IgD-negative memory B cell (primary cell): ENCODE data around the gene PVR. TPM values are rescaled to one million over a fixed set of nuclear protein-coding genes. Genes with fewer than 3 reads are reported as not detected.
"Not testable (repeated sequence)": the region's sequence is repeated elsewhere in the genome, so short reads cannot be mapped to it uniquely, and the experiment has no call there.

ENCODE experiments used
- H3K27ac Mint-ChIP-seq, 3 donors: one replicate each; pipeline ENCODE4 v1.8.0; 2020 to 2022; ENCODE audit warnings: mild to moderate bottlenecking in 3 of 3, mixed read lengths in 3 of 3, moderate library complexity in 1 of 3
- H3K27me3 Mint-ChIP-seq: one replicate; pipeline ENCODE4 v1.8.0; 2021; ENCODE audit warnings: mixed read lengths
- H3K36me3 Mint-ChIP-seq: one replicate; pipeline ENCODE4 v1.8.0; 2020; ENCODE audit warnings: mild to moderate bottlenecking, mixed read lengths
- H3K4me1 Mint-ChIP-seq, 3 donors: one replicate each; pipeline ENCODE4 v1.8.0; 2020 to 2022; ENCODE audit warnings: mixed read lengths in 3 of 3, mild to moderate bottlenecking in 1 of 3
- H3K4me3 Mint-ChIP-seq, 4 donors: one replicate each; pipeline ENCODE4 v1.8.0; 2020 to 2022; ENCODE audit warnings: mild to moderate bottlenecking in 4 of 4, mixed read lengths in 4 of 4, moderate library complexity in 3 of 4
- H3K9me3 Mint-ChIP-seq, 3 donors: one replicate each; pipeline ENCODE4 v1.8.0; 2020 to 2021; ENCODE audit warnings: mixed read lengths in 3 of 3, mild to moderate bottlenecking in 1 of 3
- polyA plus RNA-seq: library from polyadenylated mRNA; unstranded; fragments of 300-500 nt; fragmentation: Illumina TruSeq; gene quantifications from one replicate; pipeline ENCODE4 v1.2.3, GENCODE V29; 2021

Gene PVR
- polyA plus RNA-seq, 1 donor from 2014 or later: not detected

DNA sequence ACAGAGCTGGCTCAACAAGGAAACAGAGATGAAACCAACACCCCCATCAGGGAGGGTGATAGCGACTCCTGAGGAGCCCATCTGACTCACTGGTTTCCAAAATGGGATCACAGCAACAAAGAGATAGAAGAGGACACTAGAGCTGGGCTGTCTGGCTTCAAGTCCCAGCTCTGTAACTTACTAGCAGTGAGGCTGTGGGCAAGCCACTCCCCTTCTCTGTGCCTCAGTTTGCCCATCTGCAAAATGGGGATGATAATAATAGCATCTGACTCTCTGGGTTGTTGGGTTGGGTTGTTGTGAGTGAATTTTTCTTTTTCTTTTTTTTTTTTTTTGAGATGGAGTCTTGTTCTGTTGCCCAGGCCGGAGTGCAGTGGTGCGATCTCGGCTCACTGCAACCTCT, 16.1 kb upstream of the PVR start:
- peaks cover 21% of the 10 kb centered on the region for H3K27me3 Mint-ChIP-seq
- H3K4me1 Mint-ChIP-seq: no peaks in the 10 kb centered on the region
- H3K4me3 Mint-ChIP-seq: no peak overlapping the region
- H3K36me3 Mint-ChIP-seq: no peaks in the 10 kb centered on the region
- no peak overlapping the region for H3K27ac Mint-ChIP-seq
- H3K9me3 Mint-ChIP-seq: peaks cover 1 to 7% (median 4%) of the 10 kb centered on the region in 3 donors

DNA sequence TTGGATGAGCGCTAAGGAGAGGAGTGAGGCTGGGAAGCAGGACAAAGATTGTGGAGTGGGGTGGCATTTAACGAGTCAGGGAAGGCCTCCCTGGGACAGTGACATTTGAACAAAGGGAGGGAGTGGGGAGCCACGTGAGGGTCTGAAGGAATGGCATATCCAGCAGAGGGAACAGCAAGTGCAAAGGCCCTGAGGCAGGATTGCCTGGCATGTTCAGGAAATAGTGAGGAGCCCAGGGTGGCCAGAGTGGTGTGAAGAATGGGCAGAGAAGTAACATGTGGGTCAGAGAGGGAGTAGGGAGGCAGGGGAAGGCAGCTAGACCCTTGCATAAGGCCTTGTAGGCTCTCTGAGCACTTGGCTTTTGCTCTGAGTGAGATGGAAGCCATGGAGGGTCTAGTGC, 14.9 kb upstream of the PVR start:
- Mint-ChIP-seq H3K9me3 (peaks cover 1 to 7% (median 4%) of the 10 kb centered on the region in 3 donors), H3K27ac (no peak overlapping the region), H3K4me3 (no peak overlapping the region), H3K4me1 (no peaks in the 10 kb centered on the region), H3K27me3 (peaks cover 17% of the 10 kb centered on the region), H3K36me3 (no peaks in the 10 kb centered on the region)

DNA sequence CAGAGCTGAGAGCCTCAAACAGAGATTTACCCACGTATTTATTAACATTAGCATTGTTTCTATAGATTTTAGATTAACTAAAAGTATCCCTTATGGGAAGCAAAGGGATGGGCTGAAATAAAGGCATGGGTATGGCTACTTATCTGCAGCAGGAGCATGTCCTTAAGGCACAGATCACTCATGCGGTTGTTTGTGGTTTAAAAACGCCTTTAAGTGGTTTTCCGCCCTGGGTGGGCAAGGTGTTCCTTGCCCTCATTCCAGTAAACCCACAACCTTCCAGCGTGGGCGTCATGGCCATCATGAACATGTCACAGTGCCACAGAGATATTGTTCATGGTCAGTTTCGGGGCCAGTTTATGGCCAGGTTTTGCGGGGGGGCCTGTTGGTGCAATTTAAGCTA, 12.1 kb upstream of the PVR start:
- not testable (repeated sequence) for H3K4me1 Mint-ChIP-seq, H3K4me3 Mint-ChIP-seq, H3K36me3 Mint-ChIP-seq, H3K27ac Mint-ChIP-seq
- Mint-ChIP-seq H3K9me3 (peaks cover 3 to 11% (median 7%) of the 10 kb centered on the region in 3 donors), H3K27me3 (peaks cover 20% of the 10 kb centered on the region)

DNA sequence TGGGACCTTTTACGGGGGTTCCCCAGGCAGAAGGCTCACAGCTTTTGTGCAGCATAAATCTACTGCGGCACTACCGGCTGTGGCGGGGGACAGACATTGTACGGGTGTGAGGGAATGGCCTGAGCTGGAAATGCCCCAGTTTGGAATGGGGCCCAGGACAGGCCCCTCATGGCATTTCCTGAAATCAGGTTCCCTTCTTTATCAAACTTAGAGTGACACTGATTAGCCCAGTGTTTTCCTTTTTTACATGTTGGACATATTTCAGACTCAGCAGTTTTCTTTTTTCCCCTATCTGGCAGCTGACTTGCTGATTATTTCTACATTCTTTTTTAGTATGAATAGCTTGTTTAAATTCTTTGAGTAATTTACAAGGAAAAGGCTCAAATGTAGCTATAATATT, 9.7 kb upstream of the PVR start:
- H3K27me3 Mint-ChIP-seq: peaks cover 12% of the 10 kb centered on the region
- H3K27ac Mint-ChIP-seq, H3K4me1 Mint-ChIP-seq: not testable (repeated sequence)

DNA sequence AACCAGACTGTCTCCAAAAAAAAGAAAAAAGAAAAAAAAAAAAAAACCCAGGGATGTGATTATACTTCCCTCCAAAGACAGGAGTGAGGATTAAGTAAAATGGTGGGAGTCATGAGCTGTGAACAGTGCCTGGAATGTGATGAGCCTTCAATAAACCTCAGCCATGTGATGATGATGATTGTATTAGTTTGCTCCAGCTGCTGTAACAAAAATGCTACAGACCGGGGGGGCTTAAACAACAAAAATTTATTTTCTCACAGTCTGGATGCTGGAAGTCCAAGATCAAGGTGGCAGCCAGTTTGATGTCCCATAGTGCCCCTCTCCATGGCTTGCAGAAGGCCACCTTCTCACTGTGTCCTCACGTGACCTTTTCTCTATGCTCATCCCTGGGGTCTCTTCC, 8.9 kb upstream of the PVR start:
- Mint-ChIP-seq H3K9me3 (peaks cover 2 to 7% (median 5%) of the 10 kb centered on the region in 3 donors), H3K27me3 (peaks cover 12% of the 10 kb centered on the region), H3K36me3 (no peaks in the 10 kb centered on the region), H3K4me1 (no peaks in the 10 kb centered on the region), H3K27ac (no peak overlapping the region), H3K4me3 (no peak overlapping the region)

More for the DNA sequence above, 9.7 kb upstream of the PVR start:
- H3K4me3 Mint-ChIP-seq, H3K9me3 Mint-ChIP-seq, H3K36me3 Mint-ChIP-seq: not testable (repeated sequence)

DNA sequence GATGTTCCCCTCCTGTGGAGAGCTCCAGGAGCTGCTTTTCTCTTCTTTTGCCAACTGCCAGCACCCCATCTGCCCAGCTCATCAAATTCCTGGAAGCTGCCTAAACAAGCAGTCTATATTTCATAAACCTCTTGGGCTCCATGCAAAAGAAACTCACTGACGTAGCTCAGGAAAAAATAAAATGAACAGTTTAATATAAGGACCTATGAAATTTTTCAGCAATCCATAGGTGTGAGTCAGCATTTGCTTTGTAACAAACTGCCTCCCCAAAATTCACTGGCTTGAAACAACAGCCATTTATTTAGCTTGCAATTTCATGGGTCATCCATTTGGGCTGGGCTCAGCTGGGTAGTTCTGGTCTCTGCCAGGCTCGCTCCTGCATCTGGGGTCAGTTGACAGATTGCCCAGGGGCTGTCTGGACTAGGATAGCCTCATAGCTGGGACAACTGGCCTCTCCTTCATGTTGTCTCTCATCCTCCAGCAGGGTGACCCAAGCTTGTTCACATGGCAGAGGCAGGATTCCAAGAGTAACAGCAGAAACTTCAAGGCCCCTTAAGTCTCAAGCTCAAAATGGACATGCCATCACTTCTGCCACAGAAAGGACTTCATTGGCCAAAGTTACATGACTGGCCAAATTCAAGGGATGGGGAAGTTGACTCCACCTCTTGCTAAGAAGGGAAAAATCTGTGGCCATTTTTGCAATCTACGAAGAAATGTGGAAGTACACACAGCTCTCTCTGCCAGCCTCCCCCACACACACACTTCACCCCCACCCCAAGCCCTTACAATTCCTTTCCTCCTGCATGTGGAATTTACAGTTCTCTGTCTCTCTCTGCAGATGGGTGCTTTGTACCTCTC, 7.9 kb upstream of the PVR start:
- Mint-ChIP-seq H3K9me3 (peaks cover 2 to 7% (median 4%) of the 10 kb centered on the region in 3 donors), H3K4me1 (no peaks in the 10 kb centered on the region), H3K4me3 (no peak overlapping the region), H3K27me3 (peaks cover 9% of the 10 kb centered on the region), H3K27ac (no peak overlapping the region), H3K36me3 (no peaks in the 10 kb centered on the region)

DNA sequence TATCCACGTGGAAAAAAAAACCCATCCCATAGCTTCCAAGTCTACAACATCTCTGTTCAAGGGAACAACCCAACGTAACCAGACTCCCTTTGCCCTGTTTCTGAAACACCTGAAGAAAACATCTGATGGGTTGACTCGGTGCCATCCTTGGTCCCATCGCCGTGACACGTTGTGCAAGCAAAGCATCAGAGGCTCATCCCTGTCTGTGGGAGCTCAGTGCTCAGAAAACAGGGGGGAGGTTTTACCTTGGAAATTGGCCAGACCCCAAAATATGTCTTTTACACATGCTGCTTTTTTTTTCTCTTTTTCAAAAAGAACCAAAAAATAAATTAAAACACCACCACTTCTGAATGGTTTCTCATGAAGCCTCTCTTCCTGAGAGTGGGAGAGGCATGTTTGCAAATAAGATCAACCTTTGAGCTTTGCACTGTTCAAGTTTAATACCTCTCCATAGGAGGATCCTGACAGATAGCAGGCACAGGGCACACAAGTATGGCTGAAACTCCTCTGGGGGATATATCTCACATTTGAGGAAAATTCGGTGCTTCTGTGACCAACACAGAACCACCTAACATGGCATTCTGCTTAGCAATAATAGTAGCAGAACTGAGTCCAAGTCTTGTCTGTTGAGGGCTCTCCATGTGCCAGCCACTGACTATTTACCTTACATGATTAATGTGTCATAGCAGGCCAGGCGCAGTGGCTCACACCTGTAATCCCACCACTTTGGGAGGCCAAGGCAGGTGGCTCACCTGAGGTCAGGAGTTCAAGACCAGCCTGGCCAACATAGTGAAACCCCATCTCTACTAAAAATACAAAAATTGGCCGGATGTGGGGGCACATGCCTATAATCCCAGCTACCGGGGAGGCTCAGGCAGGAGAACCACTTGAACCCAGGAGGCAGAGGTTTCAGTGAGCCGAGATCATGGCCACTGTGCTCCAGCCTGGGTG, 7.0 kb upstream of the PVR start:
- Mint-ChIP-seq H3K27me3 (peaks cover 7% of the 10 kb centered on the region), H3K4me1 (no peaks in the 10 kb centered on the region), H3K4me3 (no peak overlapping the region)

DNA sequence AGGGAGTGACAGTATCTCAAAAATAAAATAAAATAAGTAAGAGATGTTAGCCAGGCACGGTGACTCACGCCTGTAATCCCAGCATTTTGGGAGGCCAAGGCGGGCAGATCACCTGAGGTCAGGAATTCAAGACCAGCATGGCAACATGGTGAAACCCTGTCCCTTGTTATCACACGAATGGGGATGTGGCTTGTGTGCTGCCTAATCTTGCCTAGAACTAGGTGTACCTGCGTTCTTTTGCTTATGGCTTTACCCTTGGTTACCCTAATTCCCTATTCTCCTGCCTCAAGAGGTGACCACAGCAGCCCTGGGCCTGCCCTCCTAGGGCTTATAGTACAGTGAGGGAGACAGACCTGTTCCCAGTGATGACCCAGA, 6.3 kb upstream of the PVR start:
- Mint-ChIP-seq H3K36me3 (no peaks in the 10 kb centered on the region), H3K4me1 (no peaks in the 10 kb centered on the region), H3K4me3 (no peak overlapping the region), H3K27ac (no peak overlapping the region), H3K27me3 (peaks cover 7% of the 10 kb centered on the region), H3K9me3 (peaks cover 2 to 7% (median 2%) of the 10 kb centered on the region in 3 donors)

More for the DNA sequence above, 7.0 kb upstream of the PVR start:
- H3K36me3 Mint-ChIP-seq: no peaks in the 10 kb centered on the region
- H3K9me3 Mint-ChIP-seq: peaks cover 2 to 7% (median 2%) of the 10 kb centered on the region in 3 donors
- no peak overlapping the region for H3K27ac Mint-ChIP-seq

DNA sequence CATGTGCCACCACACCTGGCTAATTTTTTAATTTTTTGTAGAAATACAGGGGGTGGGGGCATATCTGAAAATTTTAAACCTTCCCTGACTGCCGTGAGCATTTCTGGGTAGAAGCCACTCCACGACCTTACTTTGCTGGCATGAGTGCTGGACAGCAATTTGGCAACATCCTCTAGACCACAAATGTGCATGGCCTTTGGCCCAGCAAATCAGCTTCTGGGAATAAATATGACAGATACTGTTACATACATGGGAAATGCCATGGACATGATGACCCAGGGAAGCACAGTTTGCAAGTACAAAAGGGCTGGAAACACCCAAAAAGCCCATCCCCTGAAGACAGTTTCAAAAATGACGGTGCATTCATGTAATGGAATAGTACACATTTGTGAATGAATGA, 3.2 kb upstream of the PVR start:
- H3K9me3 Mint-ChIP-seq: peaks cover 0 to 2% (median 0%) of the 10 kb centered on the region in 3 donors
- H3K27me3 Mint-ChIP-seq: peaks cover 11% of the 10 kb centered on the region
- no peak overlapping the region for H3K4me3 Mint-ChIP-seq
- no peak overlapping the region for H3K27ac Mint-ChIP-seq
- no peaks in the 10 kb centered on the region for H3K4me1 Mint-ChIP-seq
- no peaks in the 10 kb centered on the region for H3K36me3 Mint-ChIP-seq

DNA sequence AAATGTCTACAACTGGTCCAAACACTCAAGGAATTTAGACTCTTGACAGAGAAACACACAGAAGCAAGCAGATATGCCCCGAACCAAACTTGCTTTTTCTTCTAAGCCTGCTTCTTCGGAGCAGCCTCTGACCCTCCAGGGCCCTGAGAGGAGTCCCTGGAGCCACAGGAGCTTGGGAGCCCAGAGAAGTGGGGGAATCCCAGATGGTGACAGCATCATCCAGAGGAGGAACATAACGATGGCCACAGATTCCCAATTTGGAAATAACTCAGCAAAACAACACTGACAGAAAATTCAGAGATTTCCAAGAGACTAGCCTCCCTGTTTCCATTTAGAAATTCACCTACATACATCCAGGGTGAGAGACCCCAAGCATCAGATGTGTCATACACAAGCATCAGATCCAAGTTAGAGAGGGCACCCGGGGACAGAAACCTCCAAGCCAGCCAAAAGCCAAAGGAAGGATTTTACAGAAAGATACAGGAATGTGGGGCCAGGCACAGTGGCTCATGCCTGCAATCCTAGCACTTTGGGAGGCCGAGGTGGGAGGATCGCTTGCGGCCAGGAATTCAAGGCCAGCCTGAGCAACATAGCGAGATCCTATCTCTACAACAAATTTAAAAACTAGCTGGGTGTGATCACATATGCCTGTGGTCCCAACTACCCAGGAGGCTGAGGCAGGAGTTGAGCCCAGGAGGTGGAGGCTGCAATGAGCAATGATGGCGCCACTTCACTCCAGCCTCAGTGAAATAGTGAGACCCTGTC, 2.0 kb upstream of the PVR start:
- Mint-ChIP-seq H3K4me1 (no peaks in the 10 kb centered on the region), H3K27ac (no peak overlapping the region), H3K27me3 (peaks cover 11% of the 10 kb centered on the region), H3K9me3 (peaks cover 0 to 2% (median 0%) of the 10 kb centered on the region in 3 donors), H3K36me3 (no peaks in the 10 kb centered on the region), H3K4me3 (no peak overlapping the region)

DNA sequence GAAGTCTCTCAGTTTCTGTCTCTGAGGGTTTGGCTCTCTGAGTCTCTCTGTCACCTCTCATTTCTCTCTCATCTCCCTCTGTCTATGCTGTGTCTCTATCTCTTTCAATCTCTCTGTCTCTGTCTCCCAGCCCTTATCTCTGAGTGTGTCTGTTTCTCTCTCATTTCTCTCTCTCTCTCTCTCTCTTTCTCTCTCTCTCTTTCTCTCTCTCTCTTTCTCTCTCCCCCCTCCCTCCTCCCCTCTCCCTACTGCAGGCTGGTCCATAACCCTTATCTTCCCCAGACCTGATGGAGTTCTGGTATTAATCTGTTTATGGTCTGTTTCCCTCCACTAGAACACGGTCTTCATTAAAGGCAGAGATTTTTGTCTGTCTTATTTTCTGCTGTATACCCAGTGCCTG, 1.3 kb upstream of the PVR start:
- Mint-ChIP-seq H3K27ac (no peak overlapping the region), H3K4me3 (no peak overlapping the region), H3K27me3 (peaks cover 13% of the 10 kb centered on the region), H3K9me3 (peaks cover 0 to 2% (median 0%) of the 10 kb centered on the region in 3 donors), H3K4me1 (no peaks in the 10 kb centered on the region), H3K36me3 (no peaks in the 10 kb centered on the region)

DNA sequence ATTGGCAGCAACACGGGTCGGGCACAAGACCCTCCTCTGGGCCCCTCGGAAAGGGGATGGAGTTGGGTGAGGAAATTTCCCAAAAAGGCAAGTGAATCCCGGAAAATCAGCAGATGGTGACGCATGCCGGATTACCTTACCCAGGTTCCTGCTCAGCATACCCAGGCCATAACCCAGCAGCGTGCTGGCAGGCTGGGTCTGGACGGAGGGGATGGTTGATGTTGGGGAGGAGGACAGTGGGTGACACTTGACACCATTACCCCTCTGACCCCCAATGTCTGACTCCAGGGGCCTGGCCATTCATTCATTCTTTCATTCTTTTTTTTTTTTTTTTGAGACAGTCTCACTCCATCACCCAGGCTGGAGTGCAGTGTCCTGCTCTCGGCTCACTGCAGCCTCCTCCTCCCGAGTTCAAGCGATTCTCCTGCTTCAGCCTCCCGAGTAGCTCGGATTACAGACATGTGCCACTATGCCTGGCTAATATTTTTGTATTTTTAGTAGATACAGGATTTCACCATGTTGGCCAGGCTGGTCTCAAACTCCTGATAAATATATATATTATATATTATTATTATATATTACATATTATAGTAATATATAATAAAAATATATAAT, 799 bp downstream of the PVR start:
- peaks cover 0 to 1% (median 0%) of the 10 kb centered on the region in 3 donors for H3K9me3 Mint-ChIP-seq
- H3K4me1 Mint-ChIP-seq: no peaks in the 10 kb centered on the region
- peak overlapping the region in 2 of 4 donors; percentile 21 to 68 for H3K4me3 Mint-ChIP-seq
- peaks cover 13% of the 10 kb centered on the region for H3K27me3 Mint-ChIP-seq
- no peaks in the 10 kb centered on the region for H3K36me3 Mint-ChIP-seq
- no peak overlapping the region for H3K27ac Mint-ChIP-seq

DNA sequence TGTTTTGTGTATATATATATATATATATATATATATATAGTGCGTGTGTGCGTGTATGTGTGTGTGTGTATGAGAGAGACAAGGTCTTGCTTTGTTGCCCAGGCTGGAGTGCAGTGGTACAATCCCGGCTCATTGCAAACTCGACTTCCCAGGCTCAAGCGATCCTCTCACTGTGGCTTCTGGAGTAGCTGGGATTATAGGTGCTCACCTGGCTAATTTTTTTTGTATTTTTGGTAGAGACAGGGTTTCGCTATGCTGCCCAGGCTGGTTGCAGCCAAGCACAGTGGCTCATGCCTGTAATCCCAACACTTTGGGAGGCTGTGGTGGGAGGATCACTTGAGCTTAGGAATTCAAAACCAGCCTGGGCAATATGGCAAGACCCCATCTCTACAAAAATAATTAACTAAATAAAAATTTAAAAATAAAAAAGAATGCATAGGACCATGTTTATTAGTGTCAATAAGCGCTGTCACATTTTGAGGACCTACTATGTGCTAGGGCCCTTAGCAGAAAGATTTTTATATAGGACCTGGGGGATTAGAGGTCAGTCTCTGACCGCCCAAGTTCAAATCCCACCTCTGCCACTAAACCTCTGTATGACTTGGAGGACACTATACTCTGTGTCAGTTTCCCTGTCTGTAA, 1.8 kb downstream of the PVR start:
- Mint-ChIP-seq H3K27ac (no peak overlapping the region), H3K4me3 (no peak overlapping the region), H3K36me3 (no peaks in the 10 kb centered on the region), H3K27me3 (peaks cover 13% of the 10 kb centered on the region), H3K4me1 (no peaks in the 10 kb centered on the region), H3K9me3 (no peaks in the 10 kb centered on the region)

DNA sequence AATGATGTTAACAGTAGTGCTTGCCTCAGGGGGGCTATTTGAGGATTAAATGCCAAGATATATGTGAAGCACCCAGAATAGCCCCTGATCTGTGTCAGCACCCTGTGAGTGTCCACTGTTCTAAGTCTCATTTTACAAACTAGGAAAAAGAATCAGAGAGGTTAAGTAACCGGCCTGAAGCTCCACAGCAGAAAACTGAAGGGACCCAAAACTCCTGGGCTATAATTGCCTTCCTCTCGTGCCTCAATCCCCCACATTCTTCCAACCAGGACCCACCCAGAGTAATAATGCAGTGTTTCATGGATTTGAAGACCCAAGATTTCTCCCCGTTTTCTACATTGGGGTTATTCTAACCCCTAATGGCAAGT, 2.3 kb downstream of the PVR start:
- Mint-ChIP-seq H3K4me3 (peak overlapping the region in 1 of 4 donors; percentile 23), H3K9me3 (no peaks in the 10 kb centered on the region), H3K27me3 (peaks cover 13% of the 10 kb centered on the region), H3K4me1 (no peaks in the 10 kb centered on the region), H3K27ac (no peak overlapping the region), H3K36me3 (no peaks in the 10 kb centered on the region)
